ENCODE results near the gene LONRF3. TPM values are rescaled to one million over a fixed set of nuclear protein-coding genes. Genes with fewer than 3 reads are reported as not detected.

The LONRF3 gene
- polyA plus RNA-seq, 3 donors, result 1.2 to 4.9 (median 1.6) TPM

DNA sequence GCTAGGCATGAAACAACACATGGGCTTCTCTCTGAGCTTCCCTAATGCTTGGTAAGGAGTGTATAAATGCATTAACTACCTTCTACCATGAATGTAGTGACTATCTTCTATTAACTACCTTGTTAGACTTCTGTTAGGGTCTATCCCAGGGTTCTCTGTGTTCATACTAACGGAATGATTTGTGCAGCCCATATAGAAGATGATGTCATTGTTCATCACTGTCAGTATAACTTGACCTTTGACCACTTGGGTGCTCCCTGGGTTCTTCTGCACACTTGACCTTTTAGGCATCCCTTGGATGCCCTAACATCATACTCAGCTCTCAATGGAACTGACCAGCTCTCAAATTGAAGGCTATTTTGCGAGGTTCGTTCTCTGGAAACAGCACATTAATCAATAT, 67.6 kb downstream of the LONRF3 start:
- H3K9ac ChIP-seq (ENCODE audit: insufficient read depth, low read length, poor library complexity, severe bottlenecking), result no peak overlapping the region

DNA sequence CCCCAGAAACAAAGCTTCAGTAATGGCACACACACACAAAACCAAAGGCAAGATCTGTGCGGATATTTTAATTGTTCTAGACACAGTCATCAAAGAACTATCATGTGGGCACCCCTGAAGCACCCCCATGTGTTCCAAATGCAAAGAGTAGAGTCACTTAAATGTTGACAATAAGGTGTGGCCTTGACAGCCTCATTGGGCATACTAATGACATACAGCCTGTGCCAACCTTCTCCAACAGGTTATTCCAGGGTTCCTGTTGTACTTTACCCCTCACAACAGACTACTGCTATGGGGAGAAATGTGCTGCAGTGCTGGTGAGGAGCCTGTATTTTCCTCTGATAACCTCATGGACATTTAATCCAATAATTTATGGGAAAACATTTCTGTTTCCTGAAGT, 68.6 kb downstream of the LONRF3 start:
- H3K4me3 Mint-ChIP-seq, result no peak overlapping the region
- H3K4me2 ChIP-seq (replicated peaks; ENCODE audit: extremely low read depth, low read length, poor library complexity, severe bottlenecking), result no peak overlapping the region
- H3K9me3 Mint-ChIP-seq, result peaks cover 0 to 2% (median 0%) of the 10 kb centered on the region in 7 donors

More for the DNA sequence above, 67.6 kb downstream of the LONRF3 start:
- Histone ChIP-seq H3K79me2 (ENCODE audit: insufficient read depth, low read length) (no peaks in the 10 kb centered on the region), H3K4me2 (replicated peaks; ENCODE audit: extremely low read depth, low read length, poor library complexity, severe bottlenecking) (no peak overlapping the region), H2AFZ (ENCODE audit: insufficient read depth, low read depth, low read length, poor library complexity, severe bottlenecking) (no peak overlapping the region), H3K27me3 (ENCODE audit: control insufficient read depth in 2 of 2, insufficient read depth in 2 of 2, low read length in 2 of 2) (no peaks in the 10 kb centered on the region), H3K36me3 (replicated peaks in 1 of 2; ENCODE audit: control insufficient read depth in 1 of 2, insufficient read depth in 2 of 2, low read length in 2 of 2) (no peaks in the 10 kb centered on the region), H3K4me1 (ENCODE audit: control insufficient read depth in 1 of 2, insufficient read depth in 2 of 2, low read length in 2 of 2) (no peaks in the 10 kb centered on the region), H3K27ac (ENCODE audit: low read depth in 1 of 2, low read length in 2 of 2) (no peak overlapping the region), H4K20me1 (ENCODE audit: insufficient read depth, low read length) (no peaks in the 10 kb centered on the region), H3K4me3 (replicated peaks in 1 of 3; ENCODE audit: low read depth in 2 of 3, low read length in 3 of 3) (no peak overlapping the region), H3K9me3 (replicated peaks in 1 of 2; ENCODE audit: control insufficient read depth in 1 of 2, insufficient read depth in 1 of 2, low read length in 2 of 2) (no peaks in the 10 kb centered on the region)
- intact Hi-C loops (cut with micrococcal nuclease), result no loop called here
- Mint-ChIP-seq H3K27me3 (ENCODE audit: low read depth in 3 of 3) (peaks cover 0 to 9% (median 2%) of the 10 kb centered on the region in 3 donors), H3K4me1 (peaks cover 4% of the 10 kb centered on the region), H3K36me3 (no peaks in the 10 kb centered on the region), H3K27ac (no peak overlapping the region), H3K9me3 (peaks cover 0 to 1% (median 0%) of the 10 kb centered on the region in 7 donors), H3K4me3 (no peak overlapping the region)
- DNase-seq, result no peak
- TF ChIP-seq, protein P1, sequence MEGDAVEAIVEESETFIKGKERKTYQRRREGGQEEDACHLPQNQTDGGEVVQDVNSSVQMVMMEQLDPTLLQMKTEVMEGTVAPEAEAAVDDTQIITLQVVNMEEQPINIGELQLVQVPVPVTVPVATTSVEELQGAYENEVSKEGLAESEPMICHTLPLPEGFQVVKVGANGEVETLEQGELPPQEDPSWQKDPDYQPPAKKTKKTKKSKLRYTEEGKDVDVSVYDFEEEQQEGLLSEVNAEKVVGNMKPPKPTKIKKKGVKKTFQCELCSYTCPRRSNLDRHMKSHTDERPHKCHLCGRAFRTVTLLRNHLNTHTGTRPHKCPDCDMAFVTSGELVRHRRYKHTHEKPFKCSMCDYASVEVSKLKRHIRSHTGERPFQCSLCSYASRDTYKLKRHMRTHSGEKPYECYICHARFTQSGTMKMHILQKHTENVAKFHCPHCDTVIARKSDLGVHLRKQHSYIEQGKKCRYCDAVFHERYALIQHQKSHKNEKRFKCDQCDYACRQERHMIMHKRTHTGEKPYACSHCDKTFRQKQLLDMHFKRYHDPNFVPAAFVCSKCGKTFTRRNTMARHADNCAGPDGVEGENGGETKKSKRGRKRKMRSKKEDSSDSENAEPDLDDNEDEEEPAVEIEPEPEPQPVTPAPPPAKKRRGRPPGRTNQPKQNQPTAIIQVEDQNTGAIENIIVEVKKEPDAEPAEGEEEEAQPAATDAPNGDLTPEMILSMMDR (IDR thresholded peaks at IDR 0.05), result no peak
- WGBS (ENCODE audit: insufficient coverage), result no CpG with 5 or more reads among the region's 3 CpGs

More for the DNA sequence above, 68.6 kb downstream of the LONRF3 start:
- H3K4me3 ChIP-seq (replicated peaks in 1 of 3; ENCODE audit: low read depth in 2 of 3, low read length in 3 of 3), result no peak overlapping the region
- WGBS (ENCODE audit: insufficient coverage), result no CpG with 5 or more reads among the region's 1 CpG
- no peaks in the 10 kb centered on the region for H3K9me3 ChIP-seq (replicated peaks in 1 of 2; ENCODE audit: control insufficient read depth in 1 of 2, insufficient read depth in 1 of 2, low read length in 2 of 2)
- TF ChIP-seq, protein P1 (IDR thresholded peaks at IDR 0.05), result no peak
- H3K36me3 ChIP-seq (replicated peaks in 1 of 2; ENCODE audit: control insufficient read depth in 1 of 2, insufficient read depth in 2 of 2, low read length in 2 of 2), result no peaks in the 10 kb centered on the region
- no peak for DNase-seq
- H2AFZ ChIP-seq (ENCODE audit: insufficient read depth, low read depth, low read length, poor library complexity, severe bottlenecking), result no peak overlapping the region
- H4K20me1 ChIP-seq (ENCODE audit: insufficient read depth, low read length), result no peaks in the 10 kb centered on the region
- Mint-ChIP-seq H3K4me1 (peaks cover 4% of the 10 kb centered on the region), H3K27me3 (ENCODE audit: low read depth in 3 of 3) (peaks cover 0 to 10% (median 4%) of the 10 kb centered on the region in 3 donors), H3K27ac (no peak overlapping the region), H3K36me3 (no peaks in the 10 kb centered on the region)
- intact Hi-C loops (cut with micrococcal nuclease), result no loop called here
- no peaks in the 10 kb centered on the region for H3K79me2 ChIP-seq (ENCODE audit: insufficient read depth, low read length)
- H3K27ac ChIP-seq (ENCODE audit: low read depth in 1 of 2, low read length in 2 of 2), result no peak overlapping the region
- no peak overlapping the region for H3K9ac ChIP-seq (ENCODE audit: insufficient read depth, low read length, poor library complexity, severe bottlenecking)
- no peaks in the 10 kb centered on the region for H3K27me3 ChIP-seq (ENCODE audit: control insufficient read depth in 2 of 2, insufficient read depth in 2 of 2, low read length in 2 of 2)
- H3K4me1 ChIP-seq (ENCODE audit: control insufficient read depth in 1 of 2, insufficient read depth in 2 of 2, low read length in 2 of 2), result no peaks in the 10 kb centered on the region
